Activated naive CD4-positive, alpha-beta T cell treated with anti-CD3 and anti-CD28 coated beads, Interleukin-2, amount 50 U/mL, for 24 hours (primary cell): ENCODE measurements around the gene GLG1.

ENCODE experiments used
- H3K27ac Mint-ChIP-seq: one replicate; pipeline ENCODE4 v1.8.0; 2021; ENCODE audit warnings: mild to moderate bottlenecking, mixed read lengths
- H3K27me3 Mint-ChIP-seq: one replicate; pipeline ENCODE4 v1.8.0; 2021; ENCODE audit warnings: mixed read lengths
- H3K36me3 Mint-ChIP-seq: one replicate; pipeline ENCODE4 v1.8.0; 2021; ENCODE audit warnings: mixed read lengths
- H3K4me1 Mint-ChIP-seq: one replicate; pipeline ENCODE4 v1.8.0; 2021; ENCODE audit warnings: mixed read lengths
- H3K4me3 Mint-ChIP-seq: one replicate; pipeline ENCODE4 v1.8.0; 2021; ENCODE audit warnings: mild to moderate bottlenecking, mixed read lengths
- H3K9me3 Mint-ChIP-seq: one replicate; pipeline ENCODE4 v1.8.0; 2021; ENCODE audit warnings: mixed read lengths

The GLG1 gene

GRCh38 chr16:74596586-74596985, 10.3 kb downstream of the GLG1 start:
- peaks cover 11% of the 10 kb centered on the region for H3K36me3 Mint-ChIP-seq
- H3K27ac Mint-ChIP-seq = peak overlapping the region; percentile 70
- H3K27me3 Mint-ChIP-seq = no peaks in the 10 kb centered on the region
- no peaks in the 10 kb centered on the region for H3K9me3 Mint-ChIP-seq
- H3K4me1 Mint-ChIP-seq = peaks cover 73% of the 10 kb centered on the region
- no peak overlapping the region for H3K4me3 Mint-ChIP-seq

GRCh38 chr16:74592847-74593246, 14.1 kb downstream of the GLG1 start:
- H3K27ac Mint-ChIP-seq = no peak overlapping the region
- no peaks in the 10 kb centered on the region for H3K27me3 Mint-ChIP-seq
- H3K36me3 Mint-ChIP-seq = peaks cover 12% of the 10 kb centered on the region
- H3K9me3 Mint-ChIP-seq = no peaks in the 10 kb centered on the region
- peaks cover 68% of the 10 kb centered on the region for H3K4me1 Mint-ChIP-seq
- H3K4me3 Mint-ChIP-seq = no peak overlapping the region

- peaks cover 15% of the 10 kb centered on the region for H3K36me3 Mint-ChIP-seq
- no peak overlapping the region for H3K4me3 Mint-ChIP-seq
- H3K4me1 Mint-ChIP-seq = peaks cover 74% of the 10 kb centered on the region
- no peaks in the 10 kb centered on the region for H3K27me3 Mint-ChIP-seq
- H3K27ac Mint-ChIP-seq = peak overlapping the region; percentile 59
- H3K9me3 Mint-ChIP-seq = no peaks in the 10 kb centered on the region
Measured at GRCh38 chr16:74591876-74592650, 14.9 kb downstream of the GLG1 start.

- peak overlapping the region; percentile 73 for H3K27ac Mint-ChIP-seq
- H3K4me3 Mint-ChIP-seq = no peak overlapping the region
- no peaks in the 10 kb centered on the region for H3K9me3 Mint-ChIP-seq
- H3K36me3 Mint-ChIP-seq = peaks cover 10% of the 10 kb centered on the region
- no peaks in the 10 kb centered on the region for H3K27me3 Mint-ChIP-seq
- H3K4me1 Mint-ChIP-seq = peaks cover 80% of the 10 kb centered on the region
Measured at GRCh38 chr16:74586948-74587347, 20.0 kb downstream of the GLG1 start.

- peaks cover 10% of the 10 kb centered on the region for H3K36me3 Mint-ChIP-seq
- H3K27ac Mint-ChIP-seq = peak overlapping the region; percentile 23
- H3K4me1 Mint-ChIP-seq = peaks cover 82% of the 10 kb centered on the region
- peak overlapping the region; percentile 26 for H3K4me3 Mint-ChIP-seq
- H3K27me3 Mint-ChIP-seq = no peaks in the 10 kb centered on the region
- no peaks in the 10 kb centered on the region for H3K9me3 Mint-ChIP-seq
Measured at GRCh38 chr16:74585846-74586443, 21.0 kb downstream of the GLG1 start.

- peaks cover 86% of the 10 kb centered on the region for H3K4me1 Mint-ChIP-seq
- peak overlapping the region; percentile 23 for H3K4me3 Mint-ChIP-seq
Measured at GRCh38 chr16:74583926-74584666, 22.8 kb downstream of the GLG1 start.

GRCh38 chr16:74582970-74583369, 23.9 kb downstream of the GLG1 start:
- Mint-ChIP-seq H3K36me3 (peaks cover 9% of the 10 kb centered on the region), H3K4me1 (peaks cover 86% of the 10 kb centered on the region), H3K4me3 (peak overlapping the region; percentile 31), H3K9me3 (no peaks in the 10 kb centered on the region), H3K27me3 (no peaks in the 10 kb centered on the region), H3K27ac (no peak overlapping the region)

More at GRCh38 chr16:74583926-74584666, 22.8 kb downstream of the GLG1 start:
- Mint-ChIP-seq H3K9me3 (no peaks in the 10 kb centered on the region), H3K36me3 (peaks cover 10% of the 10 kb centered on the region), H3K27me3 (no peaks in the 10 kb centered on the region), H3K27ac (peak overlapping the region; percentile 55)

GRCh38 chr16:74580833-74581232, 26.1 kb downstream of the GLG1 start:
- H3K4me1 Mint-ChIP-seq = peaks cover 72% of the 10 kb centered on the region
- H3K36me3 Mint-ChIP-seq = peaks cover 3% of the 10 kb centered on the region
- peak overlapping the region; percentile 72 for H3K27ac Mint-ChIP-seq
- no peaks in the 10 kb centered on the region for H3K9me3 Mint-ChIP-seq
- no peaks in the 10 kb centered on the region for H3K27me3 Mint-ChIP-seq
- H3K4me3 Mint-ChIP-seq = no peak overlapping the region

- Mint-ChIP-seq H3K4me1 (peaks cover 76% of the 10 kb centered on the region), H3K27ac (no peak overlapping the region), H3K27me3 (no peaks in the 10 kb centered on the region), H3K9me3 (no peaks in the 10 kb centered on the region), H3K4me3 (no peak overlapping the region), H3K36me3 (peaks cover 6% of the 10 kb centered on the region)
Measured at GRCh38 chr16:74578838-74579237, 28.1 kb downstream of the GLG1 start.

- no peak overlapping the region for H3K27ac Mint-ChIP-seq
- H3K27me3 Mint-ChIP-seq = no peaks in the 10 kb centered on the region
- no peak overlapping the region for H3K4me3 Mint-ChIP-seq
- peaks cover 6% of the 10 kb centered on the region for H3K36me3 Mint-ChIP-seq
- H3K4me1 Mint-ChIP-seq = peaks cover 76% of the 10 kb centered on the region
- H3K9me3 Mint-ChIP-seq = no peaks in the 10 kb centered on the region
Measured at GRCh38 chr16:74578433-74578832, 28.5 kb downstream of the GLG1 start.

- peak overlapping the region; percentile 49 for H3K4me3 Mint-ChIP-seq
- H3K27ac Mint-ChIP-seq = no peak overlapping the region
- H3K4me1 Mint-ChIP-seq = peaks cover 73% of the 10 kb centered on the region
Measured at GRCh38 chr16:74577882-74578366, 29.0 kb downstream of the GLG1 start.

GRCh38 chr16:74575807-74576643, 30.9 kb downstream of the GLG1 start:
- Mint-ChIP-seq H3K27me3 (no peaks in the 10 kb centered on the region), H3K4me1 (peaks cover 75% of the 10 kb centered on the region), H3K36me3 (peaks cover 3% of the 10 kb centered on the region), H3K27ac (peak overlapping the region; percentile 27), H3K9me3 (no peaks in the 10 kb centered on the region), H3K4me3 (no peak overlapping the region)

More at GRCh38 chr16:74577882-74578366, 29.0 kb downstream of the GLG1 start:
- Mint-ChIP-seq H3K9me3 (no peaks in the 10 kb centered on the region), H3K36me3 (peaks cover 5% of the 10 kb centered on the region), H3K27me3 (no peaks in the 10 kb centered on the region)

- H3K9me3 Mint-ChIP-seq = no peaks in the 10 kb centered on the region
- no peaks in the 10 kb centered on the region for H3K27me3 Mint-ChIP-seq
- H3K4me3 Mint-ChIP-seq = no peak overlapping the region
- H3K27ac Mint-ChIP-seq = peak overlapping the region; percentile 27
- H3K36me3 Mint-ChIP-seq = peaks cover 3% of the 10 kb centered on the region
- peaks cover 75% of the 10 kb centered on the region for H3K4me1 Mint-ChIP-seq
Measured at GRCh38 chr16:74575175-74575806, 31.6 kb downstream of the GLG1 start.

GRCh38 chr16:74574146-74574545, 32.8 kb downstream of the GLG1 start:
- Mint-ChIP-seq H3K27ac (peak overlapping the region; percentile 71), H3K36me3 (peaks cover 3% of the 10 kb centered on the region), H3K4me3 (peak overlapping the region; percentile 11), H3K4me1 (peaks cover 78% of the 10 kb centered on the region), H3K27me3 (no peaks in the 10 kb centered on the region), H3K9me3 (no peaks in the 10 kb centered on the region)
